ENCODE data around the gene PTPN7. TPM values are rescaled to one million over a fixed set of nuclear protein-coding genes. Genes with fewer than 3 reads are reported as not detected.

PTPN7 gene
- polyA plus RNA-seq, 1 donor (not counting 4 experiments of a cell fraction or from before 2014, with no cell fraction given), result 0.10 TPM

- Histone ChIP-seq H3K9ac (ENCODE audit: control insufficient read depth, extremely low read depth, insufficient read depth, low read length) (peak overlapping the region; percentile 6), H3K27ac (ENCODE audit: control insufficient read depth, insufficient read depth, low read length) (peak overlapping the region; percentile 36), H4K20me1 (ENCODE audit: control insufficient read depth, extremely low read depth, insufficient read depth, low read length) (no peaks in the 10 kb centered on the region), H3K4me2 (ENCODE audit: control insufficient read depth, extremely low read depth, insufficient read depth, low read depth, low read length) (no peak overlapping the region), H3K36me3 (ENCODE audit: control insufficient read depth in 2 of 2, extremely low read depth in 1 of 2, insufficient read depth in 2 of 2, low read length in 2 of 2) (no peaks in the 10 kb centered on the region), H3K9me3 (ENCODE audit: control insufficient read depth, low read depth, low read length) (no peaks in the 10 kb centered on the region), H3K9me1 (ENCODE audit: control insufficient read depth, extremely low read depth, insufficient read depth, low read length) (no peaks in the 10 kb centered on the region), H3K27me3 (ENCODE audit: control insufficient read depth, extremely low read depth, insufficient read depth, low read length) (no peaks in the 10 kb centered on the region), H3K4me3 (ENCODE audit: control insufficient read depth in 2 of 3, extremely low read depth in 1 of 3, insufficient read depth in 2 of 3, low read depth in 1 of 3, low read length in 3 of 3) (no peak overlapping the region), H3K79me2 (ENCODE audit: control insufficient read depth, insufficient read depth, low read length) (no peaks in the 10 kb centered on the region), H2AFZ (ENCODE audit: control insufficient read depth, low read length) (no peak overlapping the region), H3K4me1 (ENCODE audit: control insufficient read depth, extremely low read depth, insufficient read depth, low read length) (peaks cover 13% of the 10 kb centered on the region)
- DNase-seq (ENCODE audit: low read depth, low spot score) (no peak), FAIRE-seq (no peak)
- dilution Hi-C loops (cut with MboI; ENCODE audit: extremely low pct_ligation_motif_present, low sequenced_read_pairs), result no loop called here
- TF ChIP-seq CTCF (optimal IDR thresholded peaks at IDR 0.05 in 1 of 3, IDR thresholded peaks at IDR 0.05 in 1 of 3, conservative IDR thresholded peaks at IDR 0.05 in 1 of 3; ENCODE audit: extremely low read depth in 1 of 3, insufficient read depth in 2 of 3, low read length in 3 of 3) (no peak), EZH2 (IDR thresholded peaks at IDR 0.05; ENCODE audit: low read length) (no peak)
Observed at GRCh38 chr1:202105571-202106339, 54.6 kb downstream of the PTPN7 start.

GRCh38 chr1:202104073-202104472 lies 56.3 kb downstream of the PTPN7 start:
- no peaks in the 10 kb centered on the region for H3K27me3 ChIP-seq (ENCODE audit: control insufficient read depth, extremely low read depth, insufficient read depth, low read length)
- no peak overlapping the region for H3K4me2 ChIP-seq (ENCODE audit: control insufficient read depth, extremely low read depth, insufficient read depth, low read depth, low read length)
- H2AFZ ChIP-seq (ENCODE audit: control insufficient read depth, low read length), result no peak overlapping the region
- dilution Hi-C loops (cut with MboI; ENCODE audit: extremely low pct_ligation_motif_present, low sequenced_read_pairs), result no loop called here
- DNase-seq (ENCODE audit: low read depth, low spot score) (no peak), FAIRE-seq (no peak)
- H3K4me3 ChIP-seq (ENCODE audit: control insufficient read depth in 2 of 3, extremely low read depth in 1 of 3, insufficient read depth in 2 of 3, low read depth in 1 of 3, low read length in 3 of 3), result no peak overlapping the region
- peaks cover 13% of the 10 kb centered on the region for H3K4me1 ChIP-seq (ENCODE audit: control insufficient read depth, extremely low read depth, insufficient read depth, low read length)
- TF ChIP-seq EZH2 (IDR thresholded peaks at IDR 0.05; ENCODE audit: low read length), result no peak
- TF ChIP-seq CTCF (optimal IDR thresholded peaks at IDR 0.05 in 1 of 3, IDR thresholded peaks at IDR 0.05 in 1 of 3, conservative IDR thresholded peaks at IDR 0.05 in 1 of 3; ENCODE audit: extremely low read depth in 1 of 3, insufficient read depth in 2 of 3, low read length in 3 of 3), result no peak
- no peak overlapping the region for H3K9ac ChIP-seq (ENCODE audit: control insufficient read depth, extremely low read depth, insufficient read depth, low read length)
- no peak overlapping the region for H3K27ac ChIP-seq (ENCODE audit: control insufficient read depth, insufficient read depth, low read length)
- H4K20me1 ChIP-seq (ENCODE audit: control insufficient read depth, extremely low read depth, insufficient read depth, low read length), result no peaks in the 10 kb centered on the region
- H3K9me1 ChIP-seq (ENCODE audit: control insufficient read depth, extremely low read depth, insufficient read depth, low read length), result no peaks in the 10 kb centered on the region
- H3K36me3 ChIP-seq (ENCODE audit: control insufficient read depth in 2 of 2, extremely low read depth in 1 of 2, insufficient read depth in 2 of 2, low read length in 2 of 2), result no peaks in the 10 kb centered on the region
- H3K9me3 ChIP-seq (ENCODE audit: control insufficient read depth, low read depth, low read length), result no peaks in the 10 kb centered on the region
- H3K79me2 ChIP-seq (ENCODE audit: control insufficient read depth, insufficient read depth, low read length), result no peaks in the 10 kb centered on the region
